Left renal cortex interstitium (tissue), 4 donors: Measurements from ENCODE around the gene TLK2. TPM values are rescaled to one million over a fixed set of nuclear protein-coding genes. Genes with fewer than 3 reads are reported as not detected.
"Not testable (repeated sequence)": the region's sequence is repeated elsewhere in the genome, so short reads cannot be mapped to it uniquely, and the experiment has no call there.

ENCODE experiments used
- DNase-seq, 4 donors: peaks; one replicate each; pipeline ENCODE4 v3.0.0-alpha.2; 2013; ENCODE audit warnings: low read depth in 4 of 4, low spot score in 2 of 4, missing footprints in 1 of 4
- polyA plus RNA-seq, 4 donors: library from polyadenylated mRNA; unstranded; fragments of 120-200 nt; gene quantifications; one replicate each; pipeline ENCODE4 v1.2.1, GENCODE V29; 2013; ENCODE audit not compliant: insufficient read length in 4 of 4

Gene TLK2
- polyA plus RNA-seq, 4 donors = 59.4 to 74.1 (median 67.1) TPM

- DNase-seq = peak in 1 of 4 donors; percentile 9
These were observed 74.4 kb downstream of the TLK2 start for GRCh38 chr17:62552851-62553659.

GRCh38 chr17:62557532-62557931, 78.9 kb downstream of the TLK2 start:
- not testable (repeated sequence) for DNase-seq

- not testable (repeated sequence) for DNase-seq
These were observed 80.3 kb downstream of the TLK2 start for GRCh38 chr17:62558941-62559340.

GRCh38 chr17:62560971-62561370, 82.3 kb downstream of the TLK2 start:
- DNase-seq = not testable (repeated sequence)

GRCh38 chr17:62562656-62563055, 84.0 kb downstream of the TLK2 start:
- no peak for DNase-seq

- no peak for DNase-seq
These were observed 87.2 kb downstream of the TLK2 start for GRCh38 chr17:62565817-62566216.

- no peak for DNase-seq
These were observed 88.5 kb downstream of the TLK2 start for GRCh38 chr17:62566996-62567578.

GRCh38 chr17:62572488-62572887, 93.9 kb downstream of the TLK2 start:
- DNase-seq = no peak

GRCh38 chr17:62572888-62573401, 94.3 kb downstream of the TLK2 start:
- peak in 1 of 4 donors; percentile 9 for DNase-seq

GRCh38 chr17:62573480-62574117, 95.0 kb downstream of the TLK2 start:
- DNase-seq = no peak

GRCh38 chr17:62576382-62576781, 97.8 kb downstream of the TLK2 start:
- DNase-seq = no peak

- no peak for DNase-seq
These were observed 100.3 kb downstream of the TLK2 start for GRCh38 chr17:62578757-62579487.

- no peak for DNase-seq
These were observed 102.3 kb downstream of the TLK2 start for GRCh38 chr17:62580947-62581346.

- DNase-seq = no peak
These were observed 103.1 kb downstream of the TLK2 start for GRCh38 chr17:62581764-62582163.

- no peak for DNase-seq
These were observed 108.9 kb downstream of the TLK2 start for GRCh38 chr17:62587554-62587953.

- DNase-seq = no peak
These were observed 109.5 kb downstream of the TLK2 start for GRCh38 chr17:62588109-62588508.

- DNase-seq = no peak
These were observed 112.7 kb downstream of the TLK2 start for GRCh38 chr17:62591333-62591732.

- not testable (repeated sequence) for DNase-seq
These were observed 113.2 kb downstream of the TLK2 start for GRCh38 chr17:62591822-62592221.

GRCh38 chr17:62592341-62593099, 113.9 kb downstream of the TLK2 start:
- DNase-seq = no peak

- DNase-seq = no peak
These were observed 116.9 kb downstream of the TLK2 start for GRCh38 chr17:62595484-62595883.
